GM19395 (cell line): ENCODE measurements around the gene ALDH2.
"Not testable (repeated sequence)": the region's sequence is repeated elsewhere in the genome, so short reads cannot be mapped to it uniquely, and the experiment has no call there.

Experiments used
- ATAC-seq: cut with Tn5 transposase; IDR thresholded peaks from one replicate; pipeline ENCODE4 v1.9.1; 2021; ENCODE audit warnings: mild to moderate bottlenecking, moderate library complexity; ENCODE audit not compliant: unreplicated experiment

The ALDH2 gene

DNA sequence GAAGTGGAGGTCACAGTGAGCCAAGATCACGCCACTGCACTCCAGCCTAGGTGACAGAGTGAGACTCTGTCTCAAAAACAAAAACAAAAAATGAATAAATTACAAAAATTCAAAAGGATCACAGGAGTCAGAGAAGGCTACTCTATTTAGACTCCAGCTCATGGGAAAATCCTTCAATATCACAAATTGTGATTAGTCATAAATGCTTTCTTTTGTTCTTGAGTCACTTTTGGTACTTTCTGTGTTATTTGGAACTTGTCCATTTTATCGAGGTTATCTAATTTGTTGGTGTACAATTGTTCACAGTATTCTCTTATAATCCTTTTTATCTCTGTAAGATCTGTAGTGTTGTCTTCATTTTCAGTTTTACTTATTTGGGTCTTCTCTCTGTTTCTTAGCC, 18.9 kb downstream of the ALDH2 start:
- no peak for ATAC-seq

DNA sequence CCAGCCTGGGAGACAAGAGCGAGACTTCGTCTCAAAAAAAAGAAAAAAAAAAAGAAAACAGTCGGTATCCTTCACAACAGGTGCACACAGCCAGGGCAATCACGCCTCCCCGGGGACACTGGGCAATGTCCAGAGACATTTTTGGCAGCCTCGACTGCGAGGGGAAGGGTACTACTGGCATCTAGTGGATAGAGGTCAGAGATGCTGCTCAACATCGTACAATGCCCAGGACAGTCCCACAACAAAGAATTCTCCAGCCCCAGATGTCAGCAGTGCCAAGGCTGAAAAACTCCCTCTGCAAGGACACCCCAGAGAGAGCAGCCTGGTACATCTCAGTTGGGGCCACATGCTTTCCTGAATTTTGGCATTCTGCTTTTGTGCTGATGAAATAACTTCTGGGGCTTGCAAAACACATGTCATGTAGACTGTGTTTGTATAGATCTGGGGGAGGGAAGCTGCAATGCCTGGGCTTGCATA, 21.5 kb downstream of the ALDH2 start:
- ATAC-seq, result no peak

DNA sequence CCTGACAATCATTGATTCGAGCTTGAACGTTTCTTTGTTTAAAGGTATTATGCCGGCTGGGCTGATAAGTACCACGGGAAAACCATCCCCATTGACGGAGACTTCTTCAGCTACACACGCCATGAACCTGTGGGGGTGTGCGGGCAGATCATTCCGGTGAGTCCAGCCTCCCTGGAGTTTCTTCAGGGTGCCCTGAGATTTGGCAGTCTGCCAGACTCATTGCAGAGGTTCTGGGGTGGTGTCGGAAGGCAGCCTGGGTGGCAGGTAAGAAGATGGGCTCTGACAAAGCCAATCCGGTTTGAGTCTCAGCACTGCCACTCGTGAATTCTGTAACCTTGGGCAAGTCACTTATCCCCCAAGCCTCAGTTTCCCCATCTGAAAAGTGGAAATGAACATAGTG, 23.0 kb downstream of the ALDH2 start:
- no peak for ATAC-seq

DNA sequence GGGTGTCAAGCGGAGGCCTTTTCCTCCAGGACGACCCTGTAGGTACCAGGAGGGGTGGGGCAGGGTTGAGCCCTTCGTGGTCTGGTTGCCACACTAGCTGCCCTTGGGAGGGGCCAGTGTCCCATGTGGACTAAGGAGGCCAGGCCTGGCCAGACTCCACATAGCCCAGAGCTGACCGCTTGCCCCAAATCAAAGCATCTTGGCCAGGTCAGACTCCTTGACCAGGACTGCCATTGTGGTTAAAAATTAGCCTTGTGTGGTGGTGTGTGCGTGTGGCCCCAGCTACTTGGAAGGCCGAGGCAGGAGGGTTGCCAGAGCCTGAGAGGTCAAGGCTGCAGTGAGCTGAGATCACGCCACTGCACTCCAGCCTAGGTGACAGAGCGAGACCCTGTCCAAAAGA, 24.8 kb downstream of the ALDH2 start:
- no peak for ATAC-seq

DNA sequence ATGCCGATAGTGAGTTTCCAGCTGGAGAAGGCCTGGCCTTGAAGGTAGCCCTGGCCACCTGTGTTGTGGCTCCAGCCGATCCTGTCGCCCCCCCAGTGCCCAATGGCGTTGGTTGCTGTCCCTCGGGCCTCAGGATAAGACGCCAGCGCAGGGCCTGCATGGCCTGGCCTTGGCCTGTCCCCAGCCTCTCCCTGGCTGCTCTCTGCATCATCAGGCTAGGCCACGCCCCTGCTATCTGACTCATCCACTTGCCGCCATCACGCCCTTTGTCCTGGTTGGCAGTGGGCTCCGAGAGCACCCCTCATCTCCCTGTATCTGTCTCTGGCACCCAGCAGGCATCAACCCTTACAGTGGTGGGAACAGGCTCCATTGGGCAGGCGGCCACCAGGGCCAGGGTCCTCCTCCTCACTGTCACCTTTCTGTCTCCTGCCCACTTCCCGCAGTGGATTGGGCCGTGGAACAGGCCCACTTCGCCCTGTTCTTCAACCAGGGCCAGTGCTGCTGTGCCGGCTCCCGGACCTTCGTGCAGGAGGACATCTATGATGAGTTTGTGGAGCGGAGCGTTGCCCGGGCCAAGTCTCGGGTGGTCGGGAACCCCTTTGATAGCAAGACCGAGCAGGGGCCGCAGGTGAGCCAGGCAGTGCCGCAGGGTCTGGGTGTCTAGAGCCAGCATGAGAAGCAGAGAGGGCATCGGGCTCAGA, 25.6 kb downstream of the ALDH2 start:
- ATAC-seq, result no peak

DNA sequence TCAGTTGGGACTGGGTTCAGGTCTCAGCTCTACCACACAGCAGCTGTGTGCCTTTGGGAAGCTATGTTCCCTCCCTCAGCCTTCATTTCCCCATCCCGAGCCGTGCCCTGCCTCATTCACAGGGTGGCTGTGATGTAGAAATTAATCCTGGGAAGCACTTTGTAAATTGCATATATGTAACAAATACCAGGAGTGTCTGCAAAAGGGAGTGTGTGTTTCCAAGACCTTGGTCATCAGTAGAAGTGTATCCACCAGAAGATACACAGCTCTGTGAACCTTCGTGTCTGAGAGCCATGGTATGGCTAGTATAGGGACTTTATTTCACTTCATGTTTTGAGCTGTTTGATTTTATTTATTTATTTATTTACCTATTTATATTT, 26.1 kb downstream of the ALDH2 start:
- ATAC-seq, result no peak

DNA sequence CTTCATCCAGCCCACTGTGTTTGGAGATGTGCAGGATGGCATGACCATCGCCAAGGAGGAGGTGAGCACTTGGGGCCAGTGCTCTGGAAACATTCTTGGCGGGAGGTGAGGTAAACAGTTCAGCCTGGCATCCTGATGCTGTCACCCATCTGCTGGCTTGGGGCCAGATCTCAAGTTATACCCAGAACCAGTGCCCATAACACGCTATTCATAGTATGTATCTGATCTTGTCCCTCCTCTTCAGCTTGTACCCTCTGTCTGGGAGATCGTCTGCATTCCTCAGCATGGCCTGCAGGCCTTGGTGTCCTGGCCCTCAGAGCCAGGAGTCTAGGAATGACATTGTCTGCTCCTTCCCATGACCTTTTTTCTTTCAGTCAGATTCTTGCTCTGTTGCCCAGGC, 31.4 kb downstream of the ALDH2 start:
- no peak for ATAC-seq

GRCh38 chr12:111799758-111800157, 33.0 kb downstream of the ALDH2 start:
- ATAC-seq, result no peak

GRCh38 chr12:111803038-111803626, 36.4 kb downstream of the ALDH2 start:
- ATAC-seq, result no peak

GRCh38 chr12:111803851-111804250, 37.1 kb downstream of the ALDH2 start:
- no peak for ATAC-seq

- ATAC-seq, result no peak
These were observed 39.6 kb downstream of the ALDH2 start for GRCh38 chr12:111806304-111806703.

DNA sequence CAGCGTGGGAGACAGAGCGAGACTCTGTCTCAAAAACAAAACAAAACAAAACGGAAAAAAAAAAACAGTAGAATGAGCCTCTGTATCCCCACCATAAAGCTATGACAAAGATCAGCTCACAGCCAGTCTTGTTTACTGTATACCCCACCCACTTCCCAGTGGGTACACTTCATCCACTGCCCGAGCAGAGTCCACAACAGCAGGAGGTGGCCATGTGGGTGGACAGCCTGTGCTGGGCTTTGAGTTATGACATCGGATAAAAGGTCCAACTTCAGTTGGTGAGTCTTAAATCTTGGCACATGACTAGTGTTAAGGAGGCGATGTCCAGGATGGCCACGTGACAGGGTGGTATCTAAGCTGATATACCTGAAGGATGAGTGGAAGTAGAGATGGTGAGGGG, 40.5 kb downstream of the ALDH2 start:
- ATAC-seq, result no peak

- peak; percentile 72 for ATAC-seq
These were observed 46.4 kb downstream of the ALDH2 start for GRCh38 chr12:111812881-111813741.

- ATAC-seq, result no peak
These were observed 49.4 kb downstream of the ALDH2 start for GRCh38 chr12:111816065-111816615.

- not testable (repeated sequence) for ATAC-seq
These were observed 50.2 kb downstream of the ALDH2 start for GRCh38 chr12:111816898-111817297.

DNA sequence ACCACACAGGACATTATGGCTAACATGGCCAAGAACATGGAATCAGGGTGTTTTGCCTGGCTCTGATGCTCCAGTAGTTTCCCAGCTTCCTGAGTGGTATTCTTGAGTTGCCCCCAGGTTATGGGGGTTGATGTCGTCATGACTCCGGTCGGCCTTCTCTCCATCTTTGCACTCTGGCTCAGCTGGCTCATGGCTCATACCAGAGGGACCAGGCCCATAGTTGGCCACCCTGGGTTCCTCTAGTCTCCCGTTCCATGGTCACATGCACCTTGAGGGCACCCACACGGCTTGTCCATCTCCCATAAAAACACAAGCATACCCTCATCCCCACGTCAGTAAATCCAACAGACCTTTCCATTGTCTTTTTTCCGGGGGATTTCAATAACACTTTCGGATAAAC, 51.6 kb downstream of the ALDH2 start:
- no peak for ATAC-seq

- no peak for ATAC-seq
These were observed 52.7 kb downstream of the ALDH2 start for GRCh38 chr12:111819191-111820158.

DNA sequence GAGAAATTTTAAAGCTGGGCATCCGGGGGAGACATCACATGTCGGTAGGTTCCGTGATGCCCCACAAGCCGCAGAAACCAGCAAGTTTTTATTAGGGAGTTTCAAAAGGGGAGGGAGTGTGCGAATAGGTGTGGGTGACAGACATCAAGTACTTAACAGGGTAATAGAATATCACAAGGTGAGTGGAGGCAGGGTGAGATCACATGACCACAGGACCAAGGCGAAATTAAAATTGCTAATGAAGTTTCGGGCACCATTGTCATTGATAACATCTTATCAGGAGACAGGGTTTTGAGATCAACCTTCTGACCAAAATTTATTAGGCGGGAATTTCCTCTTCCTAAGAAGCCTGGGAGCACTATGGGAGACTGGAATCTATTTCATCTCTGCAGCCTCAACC, 54.1 kb downstream of the ALDH2 start:
- ATAC-seq, result not testable (repeated sequence)

- no peak for ATAC-seq
These were observed 56.2 kb downstream of the ALDH2 start for GRCh38 chr12:111822886-111823285.

GRCh38 chr12:111823891-111824290, 57.2 kb downstream of the ALDH2 start:
- ATAC-seq, result no peak
